ENCODE results near the gene CPEB2. TPM values are rescaled to one million over a fixed set of nuclear protein-coding genes. Genes with fewer than 3 reads are reported as not detected.

CPEB2 gene
- total and polyA plus RNA-seq, 7 donors = 6.4 to 39.2 (median 27.5) TPM

GRCh38 chr4:15021311-15021710 lies 19.0 kb downstream of the CPEB2 start:
- H3K4me3 ChIP-seq = peak overlapping the region in 3 of 4 donors; percentile 3 to 24 (median 12)
- DNase-seq = no peak
- peak overlapping the region; percentile 28 to 100 (median 53) for H3K27ac ChIP-seq
- H3K27me3 ChIP-seq = no peaks in the 10 kb centered on the region
- no peaks in the 10 kb centered on the region for H3K9me3 ChIP-seq
- intact Hi-C loops (cut with DNase I) = no loop called here
- peaks cover 0 to 16% (median 2%) of the 10 kb centered on the region in 4 donors for H3K36me3 ChIP-seq
- peaks cover 0 to 64% (median 49%) of the 10 kb centered on the region in 4 donors for H3K4me1 ChIP-seq
- TF ChIP-seq, protein P1, sequence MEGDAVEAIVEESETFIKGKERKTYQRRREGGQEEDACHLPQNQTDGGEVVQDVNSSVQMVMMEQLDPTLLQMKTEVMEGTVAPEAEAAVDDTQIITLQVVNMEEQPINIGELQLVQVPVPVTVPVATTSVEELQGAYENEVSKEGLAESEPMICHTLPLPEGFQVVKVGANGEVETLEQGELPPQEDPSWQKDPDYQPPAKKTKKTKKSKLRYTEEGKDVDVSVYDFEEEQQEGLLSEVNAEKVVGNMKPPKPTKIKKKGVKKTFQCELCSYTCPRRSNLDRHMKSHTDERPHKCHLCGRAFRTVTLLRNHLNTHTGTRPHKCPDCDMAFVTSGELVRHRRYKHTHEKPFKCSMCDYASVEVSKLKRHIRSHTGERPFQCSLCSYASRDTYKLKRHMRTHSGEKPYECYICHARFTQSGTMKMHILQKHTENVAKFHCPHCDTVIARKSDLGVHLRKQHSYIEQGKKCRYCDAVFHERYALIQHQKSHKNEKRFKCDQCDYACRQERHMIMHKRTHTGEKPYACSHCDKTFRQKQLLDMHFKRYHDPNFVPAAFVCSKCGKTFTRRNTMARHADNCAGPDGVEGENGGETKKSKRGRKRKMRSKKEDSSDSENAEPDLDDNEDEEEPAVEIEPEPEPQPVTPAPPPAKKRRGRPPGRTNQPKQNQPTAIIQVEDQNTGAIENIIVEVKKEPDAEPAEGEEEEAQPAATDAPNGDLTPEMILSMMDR (IDR thresholded peaks at IDR 0.05) = no peak
- TF ChIP-seq POLR2AphosphoS5 (IDR thresholded peaks at IDR 0.05) = no peak
- WGBS, 2 donors = 7 to 25% methylated on average over 2 of the region's 2 CpGs

DNA sequence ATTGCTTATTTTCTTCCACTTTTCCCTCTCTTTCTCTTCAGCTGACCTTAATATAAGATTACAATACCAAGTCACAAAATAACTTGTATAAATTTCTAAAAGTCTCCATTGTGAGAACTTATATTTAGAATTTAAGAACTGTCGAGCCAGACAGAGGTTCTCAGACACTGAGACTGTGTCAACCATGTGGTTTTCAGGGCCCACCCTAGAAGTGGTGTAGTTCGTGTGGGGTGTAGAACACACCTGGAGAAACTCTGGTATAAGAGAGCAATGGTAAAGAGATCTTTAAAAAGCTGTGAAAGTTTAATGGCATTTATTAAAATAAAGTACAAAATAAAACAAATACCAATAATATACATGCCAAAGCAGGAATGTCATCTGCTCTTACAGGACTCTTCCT lies 19.7 kb downstream of the CPEB2 start:
- intact Hi-C loops (cut with DNase I) = no loop called here
- peaks cover 0 to 13% (median 2%) of the 10 kb centered on the region in 4 donors for H3K36me3 ChIP-seq
- WGBS, 2 donors = 76 to 77% methylated on average over 2 of the region's 2 CpGs
- H3K4me1 ChIP-seq = peaks cover 0 to 58% (median 46%) of the 10 kb centered on the region in 4 donors
- H3K4me3 ChIP-seq = no peak overlapping the region
- no peaks in the 10 kb centered on the region for H3K9me3 ChIP-seq
- DNase-seq = no peak
- TF ChIP-seq POLR2A (IDR thresholded peaks at IDR 0.05) (no peak), POLR2AphosphoS5 (IDR thresholded peaks at IDR 0.05) (no peak), EP300 (IDR thresholded peaks at IDR 0.05) (no peak)
- TF ChIP-seq, protein P1 (IDR thresholded peaks at IDR 0.05) = no peak
- peak overlapping the region; percentile 28 to 100 (median 53) for H3K27ac ChIP-seq
- no peaks in the 10 kb centered on the region for H3K27me3 ChIP-seq

GRCh38 chr4:15024386-15024785 lies 22.1 kb downstream of the CPEB2 start:
- WGBS, 2 donors = 0% methylated on average over 1 of the region's 1 CpG
- Histone ChIP-seq H3K27ac (no peak overlapping the region), H3K27me3 (no peaks in the 10 kb centered on the region), H3K9me3 (no peaks in the 10 kb centered on the region), H3K4me3 (no peak overlapping the region), H3K36me3 (no peaks in the 10 kb centered on the region), H3K4me1 (peaks cover 0 to 50% (median 39%) of the 10 kb centered on the region in 4 donors)
- no peak for TF ChIP-seq POLR2A (IDR thresholded peaks at IDR 0.05)
- TF ChIP-seq, protein P1 (IDR thresholded peaks at IDR 0.05) = no peak
- no peak for TF ChIP-seq POLR2AphosphoS5 (IDR thresholded peaks at IDR 0.05)
- no peak for TF ChIP-seq EP300 (IDR thresholded peaks at IDR 0.05)
- no peak for DNase-seq
- intact Hi-C loops (cut with DNase I) = no loop called here

DNA sequence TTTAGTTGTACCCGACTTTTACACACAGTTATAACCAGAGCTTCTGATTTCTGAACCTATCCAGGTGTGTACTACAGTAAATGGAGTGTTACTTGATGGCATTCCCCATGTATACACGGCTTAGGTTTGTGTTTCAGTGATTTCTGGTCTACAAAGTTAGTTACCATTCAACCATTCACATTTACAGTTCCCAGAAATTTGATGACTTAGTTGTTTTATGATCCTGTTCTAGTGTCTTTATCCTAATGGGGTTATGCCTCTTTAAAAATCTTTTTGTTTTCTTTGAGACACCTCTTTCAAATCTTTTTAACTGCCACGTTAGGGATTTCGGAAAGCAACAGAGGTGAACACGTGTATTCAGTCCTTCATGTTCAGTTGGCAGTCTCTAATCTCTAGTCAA lies 23.4 kb downstream of the CPEB2 start:
- Histone ChIP-seq H3K27me3 (no peaks in the 10 kb centered on the region), H3K9me3 (no peaks in the 10 kb centered on the region), H3K36me3 (no peaks in the 10 kb centered on the region), H3K4me1 (peaks cover 0 to 50% (median 37%) of the 10 kb centered on the region in 4 donors), H3K4me3 (no peak overlapping the region), H3K27ac (peak overlapping the region in 2 of 4 donors; percentile 16 to 32)
- no peak for TF ChIP-seq EP300 (IDR thresholded peaks at IDR 0.05)
- TF ChIP-seq POLR2AphosphoS5 (IDR thresholded peaks at IDR 0.05) = no peak
- TF ChIP-seq, protein P1 (IDR thresholded peaks at IDR 0.05) = no peak
- TF ChIP-seq POLR2A (IDR thresholded peaks at IDR 0.05) = no peak
- no peak for DNase-seq
- 81 to 93% methylated on average over 5 of the region's 5 CpGs for WGBS, 2 donors
- intact Hi-C loops (cut with DNase I) = no loop called here

GRCh38 chr4:15027921-15028435 lies 25.7 kb downstream of the CPEB2 start:
- peak overlapping the region in 2 of 4 donors; percentile 30 to 32 for H3K27ac ChIP-seq
- peaks cover 0 to 53% (median 42%) of the 10 kb centered on the region in 4 donors for H3K4me1 ChIP-seq
- no peaks in the 10 kb centered on the region for H3K9me3 ChIP-seq
- peaks cover 0 to under 1% (median 0%) of the 10 kb centered on the region in 4 donors for H3K36me3 ChIP-seq
- H3K27me3 ChIP-seq = no peaks in the 10 kb centered on the region
- intact Hi-C loops (cut with DNase I) = no loop called here
- DNase-seq = no peak
- 91% methylated on average over 1 of the region's 1 CpG for WGBS, 2 donors
- TF ChIP-seq, protein P1 (IDR thresholded peaks at IDR 0.05) = no peak
- TF ChIP-seq EP300 (IDR thresholded peaks at IDR 0.05) = no peak
- TF ChIP-seq POLR2A (IDR thresholded peaks at IDR 0.05) = no peak
- TF ChIP-seq POLR2AphosphoS5 (IDR thresholded peaks at IDR 0.05) = no peak
- H3K4me3 ChIP-seq = no peak overlapping the region
